WI38 (cell line): ENCODE data around the gene ALG2.

Source experiments
- H3K4me3 ChIP-seq: 2 replicates; pipeline ENCODE4 v1.5.1; 2011; ENCODE audit warnings: low read depth, mild to moderate bottlenecking, control low read depth, low read length
- CTCF ChIP-seq: IDR thresholded peaks from 2 replicates; pipeline ENCODE4 v1.5.1; 2012; ENCODE audit warnings: low read depth, mild to moderate bottlenecking, control low read depth, low read length

The ALG2 gene

GRCh38 chr9:99192786-99193465 is 28.8 kb downstream of the ALG2 start:
- TF ChIP-seq CTCF, result no peak
- H3K4me3 ChIP-seq, result no peak overlapping the region

GRCh38 chr9:99190597-99191283 is 31.0 kb downstream of the ALG2 start:
- no peak overlapping the region for H3K4me3 ChIP-seq
- TF ChIP-seq CTCF, result no peak

- H3K4me3 ChIP-seq, result no peak overlapping the region
- TF ChIP-seq CTCF, result no peak
These were observed 31.7 kb downstream of the ALG2 start for GRCh38 chr9:99189887-99190596.

GRCh38 chr9:99189186-99189585 is 32.6 kb downstream of the ALG2 start:
- no peak overlapping the region for H3K4me3 ChIP-seq
- no peak for TF ChIP-seq CTCF

- no peak overlapping the region for H3K4me3 ChIP-seq
- no peak for TF ChIP-seq CTCF
These were observed 34.4 kb downstream of the ALG2 start for GRCh38 chr9:99187311-99187710.

- no peak for TF ChIP-seq CTCF
- H3K4me3 ChIP-seq, result no peak overlapping the region
These were observed 35.8 kb downstream of the ALG2 start for GRCh38 chr9:99185934-99186333.

GRCh38 chr9:99185348-99185632 is 36.5 kb downstream of the ALG2 start:
- no peak for TF ChIP-seq CTCF
- no peak overlapping the region for H3K4me3 ChIP-seq
